Adipocyte (in vitro differentiated cells): ENCODE data around the gene SYVN1.
"Not testable (repeated sequence)": the region's sequence is repeated elsewhere in the genome, so short reads cannot be mapped to it uniquely, and the experiment has no call there.

Experiments used
- DNase-seq: peaks from one replicate; pipeline ENCODE4 v3.0.0-alpha.2; 2015; ENCODE audit warnings: low read depth
- H3K27me3 ChIP-seq: replicated peaks from 2 replicates; pipeline ENCODE4 v1.7.0; 2013; ENCODE audit warnings: mild to moderate bottlenecking, low read length, moderate library complexity; ENCODE audit not compliant: control insufficient read depth, insufficient read depth
- H3K36me3 ChIP-seq: 2 replicates; pipeline ENCODE4 v1.7.0; 2013; ENCODE audit warnings: low read length, mild to moderate bottlenecking, moderate library complexity; ENCODE audit not compliant: control insufficient read depth, insufficient read depth, severe bottlenecking
- H3K4me1 ChIP-seq: 2 replicates; pipeline ENCODE4 v1.7.0; 2013; ENCODE audit warnings: mild to moderate bottlenecking, low read length, moderate library complexity; ENCODE audit not compliant: control insufficient read depth, insufficient read depth
- H3K4me3 ChIP-seq: 2 replicates; pipeline ENCODE4 v1.7.0; 2013; ENCODE audit warnings: mild to moderate bottlenecking, low read length, moderate library complexity
- H3K9ac ChIP-seq: 2 replicates; pipeline ENCODE4 v1.7.0; 2013; ENCODE audit warnings: mild to moderate bottlenecking, low read length, moderate library complexity
- H3K9me3 ChIP-seq: 2 replicates; pipeline ENCODE4 v1.7.0; 2013; ENCODE audit warnings: mild to moderate bottlenecking, low read length, moderate library complexity; ENCODE audit not compliant: control insufficient read depth

SYVN1 gene

GRCh38 chr11:65150131-65150508 lies 15.8 kb upstream of the SYVN1 start:
- peaks cover 12% of the 10 kb centered on the region for H3K4me1 ChIP-seq
- peak overlapping the region; percentile 30 for H3K9ac ChIP-seq
- not testable (repeated sequence) for H3K36me3 ChIP-seq, DNase-seq, H3K27me3 ChIP-seq, H3K9me3 ChIP-seq
- H3K4me3 ChIP-seq: peak overlapping the region; percentile 32

GRCh38 chr11:65148657-65149056 lies 14.3 kb upstream of the SYVN1 start:
- no peak for DNase-seq
- H3K36me3 ChIP-seq: no peaks in the 10 kb centered on the region
- peaks cover 12% of the 10 kb centered on the region for H3K4me1 ChIP-seq
- H3K9ac ChIP-seq: no peak overlapping the region
- H3K9me3 ChIP-seq: no peaks in the 10 kb centered on the region
- H3K27me3 ChIP-seq: peaks cover 2% of the 10 kb centered on the region
- no peak overlapping the region for H3K4me3 ChIP-seq

GRCh38 chr11:65147352-65148075 lies 13.2 kb upstream of the SYVN1 start:
- Histone ChIP-seq H3K4me1 (peaks cover 12% of the 10 kb centered on the region), H3K9me3 (no peaks in the 10 kb centered on the region), H3K4me3 (no peak overlapping the region), H3K9ac (no peak overlapping the region), H3K36me3 (no peaks in the 10 kb centered on the region), H3K27me3 (no peaks in the 10 kb centered on the region)
- no peak for DNase-seq

GRCh38 chr11:65141896-65142494 lies 7.7 kb upstream of the SYVN1 start:
- Histone ChIP-seq H3K9me3 (no peaks in the 10 kb centered on the region), H3K9ac (no peak overlapping the region), H3K4me3 (no peak overlapping the region), H3K36me3 (no peaks in the 10 kb centered on the region), H3K4me1 (no peaks in the 10 kb centered on the region), H3K27me3 (no peaks in the 10 kb centered on the region)
- no peak for DNase-seq

GRCh38 chr11:65136515-65137096 lies 2.3 kb upstream of the SYVN1 start:
- H3K9ac ChIP-seq: no peak overlapping the region
- peaks cover 16% of the 10 kb centered on the region for H3K4me1 ChIP-seq
- no peaks in the 10 kb centered on the region for H3K9me3 ChIP-seq
- no peak overlapping the region for H3K4me3 ChIP-seq
- DNase-seq: no peak
- peaks cover 15% of the 10 kb centered on the region for H3K36me3 ChIP-seq
- H3K27me3 ChIP-seq: no peaks in the 10 kb centered on the region

- Histone ChIP-seq H3K4me3 (peak overlapping the region; percentile 97), H3K9ac (peak overlapping the region; percentile 100), H3K36me3 (peaks cover 24% of the 10 kb centered on the region), H3K4me1 (peaks cover 16% of the 10 kb centered on the region), H3K27me3 (no peaks in the 10 kb centered on the region), H3K9me3 (no peaks in the 10 kb centered on the region)
- DNase-seq: no peak
Measured at GRCh38 chr11:65135633-65136145, 1.4 kb upstream of the SYVN1 start.

GRCh38 chr11:65134952-65135632 lies 773 bp upstream of the SYVN1 start:
- no peaks in the 10 kb centered on the region for H3K9me3 ChIP-seq
- peak overlapping the region; percentile 97 for H3K4me3 ChIP-seq
- peaks cover 16% of the 10 kb centered on the region for H3K4me1 ChIP-seq
- H3K27me3 ChIP-seq: no peaks in the 10 kb centered on the region
- H3K9ac ChIP-seq: peak overlapping the region; percentile 100
- H3K36me3 ChIP-seq: peaks cover 29% of the 10 kb centered on the region
- DNase-seq: peak; percentile 94

- peak; percentile 52 for DNase-seq
- peak overlapping the region; percentile 97 for H3K4me3 ChIP-seq
Measured at GRCh38 chr11:65133724-65134123, 595 bp downstream of the SYVN1 start.

GRCh38 chr11:65132988-65133700 lies 1.2 kb downstream of the SYVN1 start:
- H3K4me3 ChIP-seq: peak overlapping the region; percentile 97

More at GRCh38 chr11:65133724-65134123, 595 bp downstream of the SYVN1 start:
- Histone ChIP-seq H3K36me3 (peaks cover 42% of the 10 kb centered on the region), H3K9me3 (no peaks in the 10 kb centered on the region), H3K4me1 (peaks cover 16% of the 10 kb centered on the region), H3K9ac (peak overlapping the region; percentile 100), H3K27me3 (no peaks in the 10 kb centered on the region)

GRCh38 chr11:65132238-65132987 lies 1.9 kb downstream of the SYVN1 start:
- no peak for DNase-seq
- H3K4me3 ChIP-seq: peak overlapping the region; percentile 97

More at GRCh38 chr11:65132988-65133700, 1.2 kb downstream of the SYVN1 start:
- H3K27me3 ChIP-seq: no peaks in the 10 kb centered on the region
- no peaks in the 10 kb centered on the region for H3K9me3 ChIP-seq
- peaks cover 48% of the 10 kb centered on the region for H3K36me3 ChIP-seq
- peak; percentile 7 for DNase-seq
- H3K4me1 ChIP-seq: peaks cover 16% of the 10 kb centered on the region
- peak overlapping the region; percentile 100 for H3K9ac ChIP-seq

More at GRCh38 chr11:65132238-65132987, 1.9 kb downstream of the SYVN1 start:
- Histone ChIP-seq H3K4me1 (peaks cover 16% of the 10 kb centered on the region), H3K27me3 (no peaks in the 10 kb centered on the region), H3K9ac (peak overlapping the region; percentile 100), H3K9me3 (no peaks in the 10 kb centered on the region), H3K36me3 (peaks cover 55% of the 10 kb centered on the region)
